NCI-H1694 treated with DMSO at 0.1 percent for 48 hours (cell line): Measurements from ENCODE around the gene CCDC77.

Experiments
- DNase-seq: peaks from one replicate; lab custom pipeline; 2025; lab: John Stamatoyannopoulos, UW

The CCDC77 gene

GRCh38 chr12:452667-453210 is 51.3 kb downstream of the CCDC77 start:
- DNase-seq, result no peak

- DNase-seq, result no peak
Measured at GRCh38 chr12:454833-455232, 53.4 kb downstream of the CCDC77 start.

GRCh38 chr12:455821-456220 is 54.4 kb downstream of the CCDC77 start:
- no peak for DNase-seq

- no peak for DNase-seq
Measured at GRCh38 chr12:457676-458075, 56.2 kb downstream of the CCDC77 start.

GRCh38 chr12:459050-459429 is 57.6 kb downstream of the CCDC77 start:
- no peak for DNase-seq

- DNase-seq, result peak; percentile 31
Measured at GRCh38 chr12:459430-460258, 58.2 kb downstream of the CCDC77 start, which contains the start of gene B4GALNT3. B4GALNT3 (plus strand) TSS chr12:459939; CDS start chr12:460377, 438 bp downstream.

- no peak for DNase-seq
Measured at GRCh38 chr12:460261-461230, 59.1 kb downstream of the CCDC77 start.

- DNase-seq, result no peak
Measured at GRCh38 chr12:461425-461824, 60.0 kb downstream of the CCDC77 start.

- DNase-seq, result no peak
Measured at GRCh38 chr12:462936-463705, 61.7 kb downstream of the CCDC77 start.

- DNase-seq, result peak; percentile 15
Measured at GRCh38 chr12:464484-465267, 63.2 kb downstream of the CCDC77 start.

- no peak for DNase-seq
Measured at GRCh38 chr12:466039-466438, 64.6 kb downstream of the CCDC77 start.

- DNase-seq, result no peak
Measured at GRCh38 chr12:466762-467161, 65.3 kb downstream of the CCDC77 start.

- DNase-seq, result no peak
Measured at GRCh38 chr12:467591-467990, 66.1 kb downstream of the CCDC77 start.

- no peak for DNase-seq
Measured at GRCh38 chr12:468671-469389, 67.4 kb downstream of the CCDC77 start.

GRCh38 chr12:470133-470532 is 68.7 kb downstream of the CCDC77 start:
- no peak for DNase-seq

GRCh38 chr12:473198-473597 is 71.8 kb downstream of the CCDC77 start:
- DNase-seq, result no peak

GRCh38 chr12:473863-474577 is 72.6 kb downstream of the CCDC77 start:
- no peak for DNase-seq

- no peak for DNase-seq
Measured at GRCh38 chr12:475286-475685, 73.8 kb downstream of the CCDC77 start.

GRCh38 chr12:479161-479560 is 77.7 kb downstream of the CCDC77 start:
- DNase-seq, result no peak
